K562 (cell line): ENCODE data around the gene PRPF18. TPM values are rescaled to one million over a fixed set of nuclear protein-coding genes. Genes with fewer than 3 reads are reported as not detected.

Experiments
- ATAC-seq: fragments of 200-7000 bp; cut with Tn5 transposase; 3 replicates; pipeline ENCODE4 v1.9.1; 2020; ENCODE audit warnings: moderate library complexity
- BruUV-seq: library from RNA; stranded (reverse); fragments of 400-500 nt; replicated peaks from 2 replicates; lab custom pipeline; 2021; lab: Mats Ljungman, UMichigan
- CTCF ChIA-PET: fragments of 300-600 bp; formaldehyde crosslinking; extraction: SDS; loops from one replicate; lab custom pipeline; 2021; ENCODE audit warnings: low intra/inter-chr PET ratio; lab: Yijun Ruan, JAX
- POLR2A ChIA-PET: fragments of 300-600, 350-650 bp; sonication (Branson Sonifier 250); formaldehyde crosslinking; extraction: SDS; loops from one replicate; lab custom pipeline; 2021; ENCODE audit warnings: antibody characterized with exemption, inconsistent platforms; lab: Yijun Ruan, JAX
- DNase-seq, 4 experiments: peaks; one replicate each; pipeline versions ENCODE4 v3.0.0 to v3.0.0-alpha.2; 2011 to 2018; ENCODE audit warnings: low spot score in 3 of 4, mixed read lengths in 3 of 4; ENCODE audit errors: extremely low read depth in 1 of 4
- FAIRE-seq: peaks from 2 replicates; lab custom pipeline; 2011; peaks lifted over from hg19 to GRCh38; lab: Jason Lieb, UNC
- H2AFZ ChIP-seq: 2 replicates; pipeline ENCODE4 v1.6.0; 2011; ENCODE audit warnings: low read depth, low read length, control low read depth, inconsistent platforms
- H3K27ac ChIP-seq: fragments of 200-600 bp; 3 replicates; pipeline ENCODE4 v1.8.0; 2011; ENCODE audit warnings: low read depth, mild to moderate bottlenecking, control low read depth, inconsistent platforms, low read length, moderate library complexity, mixed read lengths; ENCODE audit errors: extremely low read depth
- H3K27me3 ChIP-seq, 2 experiments: fragments of 300-600 bp in 1 of 2; 2 replicates in 1 of 2; 3 replicates in 1 of 2; pipeline versions ENCODE4 v1.6.0 to v1.8.0; 2011; ENCODE audit warnings: inconsistent platforms in 2 of 2, low read length in 2 of 2, mild to moderate bottlenecking in 1 of 2, mixed read lengths in 1 of 2, moderate library complexity in 1 of 2; ENCODE audit not compliant: control insufficient read depth in 2 of 2, insufficient read depth in 2 of 2
- H3K36me3 ChIP-seq: fragments of 300-600 bp; 3 replicates; pipeline ENCODE4 v1.8.0; 2011; ENCODE audit warnings: mild to moderate bottlenecking, low read length, inconsistent platforms; ENCODE audit not compliant: control insufficient read depth, insufficient read depth
- H3K4me1 ChIP-seq, 2 experiments: fragments of 200-600 bp in 1 of 2; replicated peaks in 1 of 2; 2 replicates in 1 of 2; 3 replicates in 1 of 2; pipeline versions ENCODE4 v1.5.1 to v1.8.0; 2011; ENCODE audit warnings: inconsistent platforms in 2 of 2, low read length in 2 of 2, mild to moderate bottlenecking in 1 of 2, mixed read lengths in 1 of 2, moderate library complexity in 1 of 2; ENCODE audit not compliant: control insufficient read depth in 2 of 2, insufficient read depth in 2 of 2
- H3K4me2 ChIP-seq: 2 replicates; pipeline ENCODE4 v1.6.1; 2011; ENCODE audit warnings: low read length, control low read depth, inconsistent platforms, mixed read lengths; ENCODE audit not compliant: insufficient read depth
- H3K4me3 ChIP-seq: fragments of 200-600 bp; sonication (generic), shearing (Covaris generic); 2 replicates; pipeline ENCODE4 v1.5.1; 2016; ENCODE audit warnings: control low read depth, inconsistent platforms
- H3K79me2 ChIP-seq: fragments of 200-600 bp; 3 replicates; pipeline ENCODE4 v1.8.0; 2011; ENCODE audit warnings: low read length, inconsistent platforms; ENCODE audit not compliant: control insufficient read depth, insufficient read depth
- H3K9ac ChIP-seq, 2 experiments: 2 replicates each; pipeline versions ENCODE4 v1.6.0 to v1.6.1; 2011; ENCODE audit warnings: low read depth in 2 of 2, low read length in 2 of 2, control low read depth in 1 of 2, inconsistent platforms in 1 of 2, mild to moderate bottlenecking in 1 of 2, mixed read lengths in 1 of 2; ENCODE audit not compliant: insufficient read depth in 1 of 2
- H3K9me1 ChIP-seq: one replicate; pipeline ENCODE4 v1.6.0; 2011; ENCODE audit warnings: inconsistent platforms, mild to moderate bottlenecking, low read length, moderate library complexity; ENCODE audit not compliant: control insufficient read depth, insufficient read depth
- H3K9me3 ChIP-seq: replicated peaks from 2 replicates; pipeline ENCODE4 v1.5.1; 2011; ENCODE audit warnings: low read depth, low read length, inconsistent platforms; ENCODE audit not compliant: control insufficient read depth, insufficient read depth
- H4K20me1 ChIP-seq: replicated peaks from 2 replicates; pipeline ENCODE4 v1.6.1; 2011; ENCODE audit warnings: low read length, inconsistent platforms, mixed read lengths; ENCODE audit not compliant: control insufficient read depth, insufficient read depth
- CBX8 ChIP-seq: fragments of 200-600 bp; sonication (generic); IDR thresholded peaks from 2 replicates; pipeline ENCODE4 v1.6.1; 2012; ENCODE audit warnings: borderline replicate concordance, mixed run types, low read depth, mild to moderate bottlenecking, moderate library complexity, mixed read lengths, low read length, control low read depth, inconsistent platforms; ENCODE audit not compliant: poor library complexity, severe bottlenecking; ENCODE audit errors: extremely low read depth
- ETV6 ChIP-seq, 3 experiments: fragments of 150-350 bp in 1 of 3; sonication (generic) in 1 of 3; formaldehyde crosslinking in 1 of 3; IDR thresholded peaks; 2 replicates each; pipeline versions ENCODE4 v1.6.1 to v1.8.0; 2014 to 2022; ENCODE audit warnings: borderline replicate concordance in 2 of 3, low read depth in 2 of 3, antibody characterized with exemption in 1 of 3, low read length in 1 of 3, mild to moderate bottlenecking in 1 of 3, missing genetic modification reagents in 1 of 3
- FOXM1 ChIP-seq, 2 experiments: fragments of 450-650 bp in 1 of 2; sonication (generic) in 1 of 2; formaldehyde crosslinking in 1 of 2; IDR thresholded peaks; 2 replicates each; pipeline versions ENCODE4 v1.6.1 to v1.9.0; 2017 to 2022; ENCODE audit warnings: low read depth in 2 of 2, mild to moderate bottlenecking in 2 of 2, missing genetic modification reagents in 1 of 2, moderate library complexity in 1 of 2
- HNRNPH1 ChIP-seq: fragments of 200-400 bp; formaldehyde crosslinking; optimal IDR thresholded peaks from 2 replicates; pipeline ENCODE3; 2017; ENCODE audit warnings: low read depth, mild to moderate bottlenecking, low read length, moderate library complexity
- PTBP1 ChIP-seq: fragments of 200-400 bp; formaldehyde crosslinking; IDR thresholded peaks from 2 replicates; pipeline ENCODE4 v1.6.1; 2017; ENCODE audit warnings: low read depth, low read length
- RBBP5 ChIP-seq: fragments of 200-600 bp; sonication (generic); IDR thresholded peaks from 2 replicates; pipeline ENCODE4 v1.6.1; 2012; ENCODE audit warnings: borderline replicate concordance, mild to moderate bottlenecking, low read length, control low read depth, inconsistent platforms; ENCODE audit not compliant: insufficient read depth, poor library complexity, severe bottlenecking
- SMAD1 ChIP-seq: fragments of 150-350 bp; IDR thresholded peaks from 2 replicates; pipeline ENCODE4 v1.6.1; 2014; ENCODE audit warnings: low read length, low read depth; ENCODE audit not compliant: partially characterized antibody
- TRIM24 ChIP-seq, 2 experiments: fragments of 450-650 bp; IDR thresholded peaks; 2 replicates each; pipeline ENCODE4 v1.6.1; 2016
- XRCC5 ChIP-seq: fragments of 200-400 bp; formaldehyde crosslinking; IDR thresholded peaks from 2 replicates; pipeline ENCODE4 v1.6.1; 2017; ENCODE audit warnings: low read depth, mild to moderate bottlenecking, low read length
- YBX1 ChIP-seq: fragments of 450-650 bp; IDR thresholded peaks from 2 replicates; pipeline ENCODE4 v1.7.1; 2016; ENCODE audit warnings: mild to moderate bottlenecking
- ZNF253 ChIP-seq: fragments of 250-450 bp; sonication (Bioruptor Pico); conservative IDR thresholded peaks from 2 replicates; pipeline ENCODE4 v1.6.1; 2021; ENCODE audit warnings: mild to moderate bottlenecking
- ZNF274 ChIP-seq: IDR thresholded peaks from 2 replicates; pipeline ENCODE4 v1.6.1; 2011; ENCODE audit warnings: low read depth, mild to moderate bottlenecking, low read length, moderate library complexity, borderline replicate concordance
- ZNF668 ChIP-seq: fragments of 250-450 bp; sonication (Bioruptor Pico); IDR thresholded peaks from 2 replicates; pipeline ENCODE4 v1.8.0; 2022; ENCODE audit warnings: mild to moderate bottlenecking, inconsistent platforms
- WGBS: fragments of 100-300 bp; shearing (Covaris generic); methylation state at CpG from one replicate; pipeline ENCODE4 v1.1.6; 2016; ENCODE audit warnings: low coverage, mixed read lengths; ENCODE audit not compliant: insufficient coverage; ENCODE audit errors: missing lambda C conversion rate; 5-methylcytosine and 5-hydroxymethylcytosine counted together
- in situ Hi-C: fragments of 300-500 bp; cut with MboI; formaldehyde crosslinking; loops from 4 replicates; pipeline ENCODE4 v1.15.0; 2018; ENCODE audit warnings: inconsistent platforms, mixed read lengths
- intact Hi-C: fragments of 100-400 bp; cut with micrococcal nuclease; formaldehyde crosslinking; loops from 2 replicates; pipeline ENCODE4 v1.14.2; 2022
- polyA plus RNA-seq, 8 experiments: library from polyadenylated mRNA; depleted of rRNA in 4 of 8; stranded (reverse) in 5 of 8; unstranded in 3 of 8; fragments of >200 nt; fragmentation: Nextera tagmentation in 2 of 8; fragmentation: Illumina TruSeq in 1 of 8; extraction: Ambion mirVana in 2 of 8; extraction: Trizol in 1 of 8; gene quantifications; 2 replicates each; pipeline versions ENCODE4 v1.2.1 to v1.2.3, GENCODE V29; 2011 to 2014; ENCODE audit warnings: inconsistent platforms in 1 of 8, missing spikeins in 1 of 8
- total RNA-seq, 7 experiments: library from RNA; depleted of rRNA in 6 of 7; stranded (reverse); fragments of >200 nt in 6 of 7; fragmentation: Illumina TruSeq in 2 of 7; extraction: Trizol in 2 of 7; gene quantifications; 2 replicates each; pipeline versions ENCODE4 v1.2.1 to v1.2.3, GENCODE V29; 2011 to 2021; ENCODE audit warnings: low replicate concordance in 1 of 7
- TF ChIP-seq, protein P1 (sequence below): fragments of 450-650 bp; formaldehyde crosslinking; IDR thresholded peaks from 2 replicates; pipeline ENCODE4 v1.4.0; 2020; ENCODE audit warnings: mild to moderate bottlenecking, moderate library complexity
- TF ChIP-seq, protein P2 (sequence below): fragments of 450-650 bp; IDR thresholded peaks from 2 replicates; pipeline ENCODE4 v1.7.0; 2016; ENCODE audit warnings: borderline replicate concordance
- TF ChIP-seq, protein P3 (sequence below): sonication (generic); formaldehyde crosslinking; IDR thresholded peaks from 2 replicates; pipeline ENCODE4 v1.8.1; 2022; ENCODE audit warnings: missing genetic modification reagents

The PRPF18 gene
- total and polyA plus RNA-seq, 9 of the 15 experiments (the other 6 are each of a cell fraction or from before 2014, with no cell fraction given), result 14.0 to 30.6 (median 23.1) TPM

GRCh38 chr10:13656337-13657100 is 69.8 kb downstream of the PRPF18 start:
- no peak overlapping the region for H3K4me2 ChIP-seq
- H3K4me1 ChIP-seq, result peaks cover 0 to 3% of the 10 kb centered on the region in 2 experiments; a peak in 1 of 5 replicates
- CTCF ChIA-PET, result no interaction called here
- FAIRE-seq (no peak), DNase-seq (no peak), ATAC-seq (no peak)
- WGBS, result 85% methylated on average over 25 of the region's 68 CpGs
- no peak overlapping the region for H3K9ac ChIP-seq
- no peaks in the 10 kb centered on the region for H3K27me3 ChIP-seq
- no peak overlapping the region for H2AFZ ChIP-seq
- intact Hi-C loops (no loop called here), in situ Hi-C loops (no loop called here)
- BruUV-seq, result no TSS peak
- H3K79me2 ChIP-seq, result no peaks in the 10 kb centered on the region
- H3K27ac ChIP-seq, result no peak overlapping the region
- H3K36me3 ChIP-seq, result peaks cover 2% of the 10 kb centered on the region; the same call in 1 of the 3 replicates
- H3K4me3 ChIP-seq, result no peak overlapping the region
- H3K9me1 ChIP-seq, result peaks cover 4% of the 10 kb centered on the region
- POLR2A ChIA-PET, result interaction anchor here (0.6 kb wide), 1 partner anchor 529 kb away, joined by 4 read pairs; no protein-coding TSS in a partner anchor
- H3K9me3 ChIP-seq, result no peaks in the 10 kb centered on the region
- peaks cover 10% of the 10 kb centered on the region for H4K20me1 ChIP-seq
- TF ChIP-seq TRIM24 (IDR thresholded peaks at IDR 0.05), result no peak
- no peak for TF ChIP-seq FOXM1 (IDR thresholded peaks at IDR 0.05; ENCODE audit: low read depth)
- no peak for TF ChIP-seq FOXM1 (CRISPR knock-in tag; IDR thresholded peaks at IDR 0.05; ENCODE audit: low read depth)
- TF ChIP-seq ZNF668, result no peak
- TF ChIP-seq ZNF274, result no peak
- TF ChIP-seq ETV6 (IDR thresholded peaks at IDR 0.05; ENCODE audit: borderline replicate concordance in 1 of 2, low read depth in 2 of 2, low read length in 1 of 2), result no peak
- no peak for TF ChIP-seq ETV6 (CRISPR knock-in tag; IDR thresholded peaks at IDR 0.05; ENCODE audit: borderline replicate concordance)
- no peak for TF ChIP-seq RBBP5
- no peak for TF ChIP-seq HNRNPH1
- TF ChIP-seq, protein P1, sequence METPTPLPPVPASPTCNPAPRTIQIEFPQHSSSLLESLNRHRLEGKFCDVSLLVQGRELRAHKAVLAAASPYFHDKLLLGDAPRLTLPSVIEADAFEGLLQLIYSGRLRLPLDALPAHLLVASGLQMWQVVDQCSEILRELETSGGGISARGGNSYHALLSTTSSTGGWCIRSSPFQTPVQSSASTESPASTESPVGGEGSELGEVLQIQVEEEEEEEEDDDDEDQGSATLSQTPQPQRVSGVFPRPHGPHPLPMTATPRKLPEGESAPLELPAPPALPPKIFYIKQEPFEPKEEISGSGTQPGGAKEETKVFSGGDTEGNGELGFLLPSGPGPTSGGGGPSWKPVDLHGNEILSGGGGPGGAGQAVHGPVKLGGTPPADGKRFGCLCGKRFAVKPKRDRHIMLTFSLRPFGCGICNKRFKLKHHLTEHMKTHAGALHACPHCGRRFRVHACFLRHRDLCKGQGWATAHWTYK (CRISPR knock-in tag), result no peak
- TF ChIP-seq ZNF253 (CRISPR knock-in tag), result no peak
- TF ChIP-seq, protein P2, sequence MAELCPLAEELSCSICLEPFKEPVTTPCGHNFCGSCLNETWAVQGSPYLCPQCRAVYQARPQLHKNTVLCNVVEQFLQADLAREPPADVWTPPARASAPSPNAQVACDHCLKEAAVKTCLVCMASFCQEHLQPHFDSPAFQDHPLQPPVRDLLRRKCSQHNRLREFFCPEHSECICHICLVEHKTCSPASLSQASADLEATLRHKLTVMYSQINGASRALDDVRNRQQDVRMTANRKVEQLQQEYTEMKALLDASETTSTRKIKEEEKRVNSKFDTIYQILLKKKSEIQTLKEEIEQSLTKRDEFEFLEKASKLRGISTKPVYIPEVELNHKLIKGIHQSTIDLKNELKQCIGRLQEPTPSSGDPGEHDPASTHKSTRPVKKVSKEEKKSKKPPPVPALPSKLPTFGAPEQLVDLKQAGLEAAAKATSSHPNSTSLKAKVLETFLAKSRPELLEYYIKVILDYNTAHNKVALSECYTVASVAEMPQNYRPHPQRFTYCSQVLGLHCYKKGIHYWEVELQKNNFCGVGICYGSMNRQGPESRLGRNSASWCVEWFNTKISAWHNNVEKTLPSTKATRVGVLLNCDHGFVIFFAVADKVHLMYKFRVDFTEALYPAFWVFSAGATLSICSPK, result no peak
- no peak for TF ChIP-seq YBX1
- no peak for TF ChIP-seq XRCC5
- TF ChIP-seq, protein P3, sequence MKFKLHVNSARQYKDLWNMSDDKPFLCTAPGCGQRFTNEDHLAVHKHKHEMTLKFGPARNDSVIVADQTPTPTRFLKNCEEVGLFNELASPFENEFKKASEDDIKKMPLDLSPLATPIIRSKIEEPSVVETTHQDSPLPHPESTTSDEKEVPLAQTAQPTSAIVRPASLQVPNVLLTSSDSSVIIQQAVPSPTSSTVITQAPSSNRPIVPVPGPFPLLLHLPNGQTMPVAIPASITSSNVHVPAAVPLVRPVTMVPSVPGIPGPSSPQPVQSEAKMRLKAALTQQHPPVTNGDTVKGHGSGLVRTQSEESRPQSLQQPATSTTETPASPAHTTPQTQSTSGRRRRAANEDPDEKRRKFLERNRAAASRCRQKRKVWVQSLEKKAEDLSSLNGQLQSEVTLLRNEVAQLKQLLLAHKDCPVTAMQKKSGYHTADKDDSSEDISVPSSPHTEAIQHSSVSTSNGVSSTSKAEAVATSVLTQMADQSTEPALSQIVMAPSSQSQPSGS (CRISPR knock-in tag), result no peak
- no peak for TF ChIP-seq SMAD1
- no peak for TF ChIP-seq CBX8
- TF ChIP-seq PTBP1, result no peak
